ENCODE results near the gene GRPEL2. TPM values are rescaled to one million over a fixed set of nuclear protein-coding genes. Genes with fewer than 3 reads are reported as not detected.

GRPEL2 gene
- total RNA-seq, 1 donor from 2014 or later: 22.6 TPM

DNA sequence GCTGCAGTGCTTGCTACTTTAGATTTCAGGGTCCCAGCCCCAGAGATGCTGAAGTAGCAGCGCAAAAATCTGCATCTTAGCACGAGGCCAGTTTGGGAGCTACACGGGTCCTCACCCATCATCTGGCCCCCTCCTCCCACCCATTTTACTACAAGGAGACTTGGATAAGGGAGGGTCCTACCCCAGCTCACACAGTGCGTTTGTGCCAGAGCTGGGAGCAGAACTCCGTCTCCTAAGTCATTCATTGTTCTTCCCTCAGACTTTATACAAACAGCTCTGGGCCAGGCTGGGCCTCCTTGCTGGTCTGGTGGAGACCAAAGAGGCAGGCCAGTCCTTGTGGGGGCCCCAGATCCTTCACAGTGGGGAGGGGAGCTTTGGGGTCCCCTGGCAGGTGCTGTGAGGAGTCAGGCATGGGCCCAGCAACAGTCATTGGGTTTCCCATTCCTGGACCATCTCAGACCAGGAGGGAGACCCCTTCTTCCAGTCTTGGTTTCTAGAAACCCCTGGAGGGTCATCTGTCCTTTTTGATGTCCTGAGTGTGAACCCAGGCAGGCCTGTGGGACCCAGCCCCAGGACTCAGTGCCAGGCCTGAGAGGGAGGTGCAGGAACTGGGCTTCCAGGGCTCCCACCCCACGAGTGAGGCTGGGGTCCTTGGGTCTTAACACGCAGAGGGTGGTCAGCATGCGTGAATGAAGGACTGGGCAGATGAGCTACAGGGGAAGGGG, 36.1 kb downstream of the GRPEL2 start:
- Mint-ChIP-seq H3K36me3 (no peaks in the 10 kb centered on the region), H3K27me3 (no peaks in the 10 kb centered on the region), H3K4me3 (no peak overlapping the region), H3K9me3 (no peaks in the 10 kb centered on the region), H3K4me1 (ENCODE audit: unreplicated experiment) (peaks cover 37% of the 10 kb centered on the region), H3K27ac (peak overlapping the region; percentile 31)
- no peak for DNase-seq (ENCODE audit: extremely low spot score, unreplicated experiment)
- TF ChIP-seq, protein P1, sequence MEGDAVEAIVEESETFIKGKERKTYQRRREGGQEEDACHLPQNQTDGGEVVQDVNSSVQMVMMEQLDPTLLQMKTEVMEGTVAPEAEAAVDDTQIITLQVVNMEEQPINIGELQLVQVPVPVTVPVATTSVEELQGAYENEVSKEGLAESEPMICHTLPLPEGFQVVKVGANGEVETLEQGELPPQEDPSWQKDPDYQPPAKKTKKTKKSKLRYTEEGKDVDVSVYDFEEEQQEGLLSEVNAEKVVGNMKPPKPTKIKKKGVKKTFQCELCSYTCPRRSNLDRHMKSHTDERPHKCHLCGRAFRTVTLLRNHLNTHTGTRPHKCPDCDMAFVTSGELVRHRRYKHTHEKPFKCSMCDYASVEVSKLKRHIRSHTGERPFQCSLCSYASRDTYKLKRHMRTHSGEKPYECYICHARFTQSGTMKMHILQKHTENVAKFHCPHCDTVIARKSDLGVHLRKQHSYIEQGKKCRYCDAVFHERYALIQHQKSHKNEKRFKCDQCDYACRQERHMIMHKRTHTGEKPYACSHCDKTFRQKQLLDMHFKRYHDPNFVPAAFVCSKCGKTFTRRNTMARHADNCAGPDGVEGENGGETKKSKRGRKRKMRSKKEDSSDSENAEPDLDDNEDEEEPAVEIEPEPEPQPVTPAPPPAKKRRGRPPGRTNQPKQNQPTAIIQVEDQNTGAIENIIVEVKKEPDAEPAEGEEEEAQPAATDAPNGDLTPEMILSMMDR (conservative IDR thresholded peaks at IDR 0.05): no peak

DNA sequence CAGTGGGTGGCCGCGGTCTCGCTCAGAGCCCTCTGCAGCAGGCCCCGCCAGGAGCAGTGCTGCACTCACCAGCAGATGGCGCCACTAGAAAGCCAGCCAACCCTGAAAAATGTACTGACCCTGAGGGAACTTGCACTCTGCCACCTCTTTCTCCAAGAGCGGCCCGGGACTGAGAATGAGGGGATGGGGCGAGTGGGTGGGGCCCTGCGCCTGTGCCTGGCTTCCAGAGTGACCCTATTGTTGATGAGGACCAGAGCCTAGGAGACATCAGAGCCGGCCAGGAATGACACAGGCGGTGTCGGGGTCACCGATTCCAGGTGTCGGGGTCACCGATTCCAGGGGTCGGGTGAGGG, 36.7 kb downstream of the GRPEL2 start:
- Mint-ChIP-seq H3K27ac (peak overlapping the region; percentile 31), H3K27me3 (no peaks in the 10 kb centered on the region), H3K4me1 (ENCODE audit: unreplicated experiment) (peaks cover 37% of the 10 kb centered on the region), H3K4me3 (peak overlapping the region; percentile 49), H3K9me3 (no peaks in the 10 kb centered on the region), H3K36me3 (no peaks in the 10 kb centered on the region)
- DNase-seq (ENCODE audit: extremely low spot score, unreplicated experiment): peak; percentile 89
- TF ChIP-seq, protein P1 (conservative IDR thresholded peaks at IDR 0.05): peak; percentile 97

DNA sequence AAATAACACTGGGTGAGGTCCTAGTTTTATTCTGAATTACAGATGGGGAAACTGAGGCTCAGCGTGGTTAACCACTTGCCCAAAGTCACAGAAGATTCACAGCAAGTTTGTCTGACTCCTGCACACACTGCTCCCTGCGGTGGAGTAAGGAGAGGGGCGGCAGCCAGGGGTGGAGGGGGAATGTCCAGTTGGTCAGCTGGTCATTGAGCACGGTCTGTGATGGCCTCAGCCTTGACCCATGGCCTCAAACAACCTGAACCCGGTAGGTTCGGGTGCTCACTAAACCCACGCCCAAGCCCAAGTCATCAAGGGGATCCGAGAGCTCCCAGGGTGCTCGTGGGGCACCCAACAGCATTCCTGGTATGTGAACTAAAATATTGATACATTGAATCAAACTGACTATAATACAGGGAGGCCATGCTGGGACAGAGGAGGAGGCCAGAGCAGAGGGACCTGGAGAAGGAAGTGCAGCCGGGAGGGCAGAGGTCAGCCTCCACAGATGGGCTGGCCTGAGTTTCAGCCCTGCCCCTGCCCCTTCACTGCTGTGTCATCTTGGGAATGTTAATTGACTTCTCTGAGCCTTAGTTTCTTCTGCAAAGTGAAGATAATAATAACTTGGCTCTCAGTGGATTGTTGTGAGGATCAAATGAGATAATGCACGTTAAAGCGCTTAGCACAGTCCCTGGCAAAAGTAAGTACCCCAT, 37.4 kb downstream of the GRPEL2 start:
- peaks cover 37% of the 10 kb centered on the region for H3K4me1 Mint-ChIP-seq (ENCODE audit: unreplicated experiment)
- no peaks in the 10 kb centered on the region for H3K36me3 Mint-ChIP-seq
- H3K27me3 Mint-ChIP-seq: no peaks in the 10 kb centered on the region
- H3K4me3 Mint-ChIP-seq: no peak overlapping the region
- DNase-seq (ENCODE audit: extremely low spot score, unreplicated experiment): no peak
- H3K27ac Mint-ChIP-seq: no peak overlapping the region
- TF ChIP-seq, protein P1 (conservative IDR thresholded peaks at IDR 0.05): no peak
- no peaks in the 10 kb centered on the region for H3K9me3 Mint-ChIP-seq

DNA sequence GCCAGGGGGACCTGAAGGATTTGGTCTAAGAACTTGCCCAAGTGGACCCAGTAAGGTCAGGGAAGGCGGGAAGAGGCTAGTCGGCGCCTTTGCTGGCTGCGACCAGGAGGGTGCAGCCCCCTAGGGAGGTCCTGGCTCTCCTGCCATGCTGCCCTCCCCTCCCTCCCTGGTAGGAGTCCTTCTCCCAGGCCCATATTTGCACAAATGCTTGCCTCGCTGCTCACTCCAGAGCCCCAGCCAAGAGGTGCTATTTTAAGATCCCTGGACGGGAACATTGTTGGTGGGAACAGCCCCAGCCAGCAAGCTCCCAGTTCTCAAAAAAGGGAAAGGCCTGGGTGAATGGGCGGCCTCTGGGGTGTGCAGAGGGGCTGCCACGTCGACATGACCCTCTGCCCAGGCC, 38.1 kb downstream of the GRPEL2 start:
- Mint-ChIP-seq H3K4me1 (ENCODE audit: unreplicated experiment) (peaks cover 33% of the 10 kb centered on the region), H3K27me3 (no peaks in the 10 kb centered on the region), H3K9me3 (no peaks in the 10 kb centered on the region), H3K4me3 (no peak overlapping the region), H3K36me3 (no peaks in the 10 kb centered on the region), H3K27ac (no peak overlapping the region)
- TF ChIP-seq, protein P1 (conservative IDR thresholded peaks at IDR 0.05): no peak
- DNase-seq (ENCODE audit: extremely low spot score, unreplicated experiment): no peak

DNA sequence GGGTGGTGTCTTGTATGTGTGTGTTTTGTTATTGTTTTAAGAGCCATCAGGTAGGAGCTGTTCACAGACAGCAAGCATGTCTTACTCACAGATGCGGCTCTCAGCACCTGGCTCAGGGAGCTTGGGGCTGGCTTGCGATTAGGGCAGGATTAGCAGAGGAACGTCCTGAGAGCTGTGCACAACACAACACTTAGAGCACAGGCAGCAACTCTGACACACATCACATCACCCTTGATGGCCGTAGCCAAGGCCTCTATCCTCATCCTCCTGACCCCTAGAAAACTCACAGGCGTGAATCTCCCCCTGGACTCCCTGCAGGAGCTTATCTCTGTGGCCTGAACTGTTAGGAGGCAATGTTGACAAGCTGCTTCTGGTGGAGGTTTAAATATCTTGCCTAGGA, 40.9 kb downstream of the GRPEL2 start:
- peaks cover 22% of the 10 kb centered on the region for H3K4me1 Mint-ChIP-seq (ENCODE audit: unreplicated experiment)
- DNase-seq (ENCODE audit: extremely low spot score, unreplicated experiment): no peak
- TF ChIP-seq, protein P1 (conservative IDR thresholded peaks at IDR 0.05): no peak
- H3K4me3 Mint-ChIP-seq: no peak overlapping the region
- no peaks in the 10 kb centered on the region for H3K36me3 Mint-ChIP-seq
- H3K27me3 Mint-ChIP-seq: no peaks in the 10 kb centered on the region
- no peaks in the 10 kb centered on the region for H3K9me3 Mint-ChIP-seq
- H3K27ac Mint-ChIP-seq: no peak overlapping the region
